GM08714 (cell line): ENCODE measurements around the gene HNRNPUL2.
"Not testable (repeated sequence)": the region's sequence is repeated elsewhere in the genome, so short reads cannot be mapped to it uniquely, and the experiment has no call there.

ENCODE experiments used
- H3K4me3 ChIP-seq: fragments of 200-500 bp; sonication (Bioruptor generic); 2 replicates; pipeline ENCODE4 v1.5.1; 2014; ENCODE audit warnings: mild to moderate bottlenecking, low read length, inconsistent platforms
- ZNF274 ChIP-seq: IDR thresholded peaks from 2 replicates; pipeline ENCODE4 v1.6.1; 2012; ENCODE audit warnings: mild to moderate bottlenecking, low read depth, low read length

Gene HNRNPUL2

DNA sequence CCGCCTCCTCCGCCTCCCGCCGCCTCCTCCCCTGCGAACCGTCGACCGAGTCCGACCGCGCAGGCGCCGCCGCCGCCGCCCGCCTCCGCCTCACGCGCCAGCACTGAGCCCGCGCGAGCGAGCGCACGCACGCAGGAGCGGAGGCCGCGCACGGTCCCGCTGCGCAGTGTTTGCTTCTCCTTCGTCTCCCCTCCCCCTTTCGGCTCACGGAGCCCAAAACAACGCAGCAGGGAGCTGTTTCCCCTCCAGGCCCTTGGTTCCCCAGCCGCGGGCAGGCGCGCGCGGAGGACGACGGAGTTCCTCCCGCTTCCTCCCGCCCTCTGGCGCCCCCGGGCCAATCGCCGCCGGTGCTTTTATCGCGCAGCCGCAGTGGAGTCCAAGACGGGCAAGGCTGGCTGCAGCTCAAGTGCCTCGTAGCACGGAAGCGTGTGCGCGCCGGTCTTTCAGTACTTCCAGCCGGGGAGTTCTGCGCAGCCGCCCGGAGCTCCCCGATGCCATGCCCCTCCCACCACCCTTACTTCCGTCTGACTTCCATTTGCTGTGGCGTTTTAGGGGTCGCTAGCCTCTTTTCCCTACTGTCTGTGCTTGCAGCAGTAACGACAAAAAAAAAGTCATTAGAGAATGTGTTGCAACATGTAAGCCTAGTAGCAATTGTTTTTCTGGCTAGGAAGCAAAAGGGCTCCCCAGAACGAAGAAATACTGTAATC is at the start of gene HNRNPUL2:
TSS of gene HNRNPUL2 (minus strand) at position 293 of the 707 bp plus-strand sequence. CDS start 301 bp downstream, outside the sequence.
- peak within 1 kb of the TSS; percentile 99 for H3K4me3 ChIP-seq
- no peak for TF ChIP-seq ZNF274

DNA sequence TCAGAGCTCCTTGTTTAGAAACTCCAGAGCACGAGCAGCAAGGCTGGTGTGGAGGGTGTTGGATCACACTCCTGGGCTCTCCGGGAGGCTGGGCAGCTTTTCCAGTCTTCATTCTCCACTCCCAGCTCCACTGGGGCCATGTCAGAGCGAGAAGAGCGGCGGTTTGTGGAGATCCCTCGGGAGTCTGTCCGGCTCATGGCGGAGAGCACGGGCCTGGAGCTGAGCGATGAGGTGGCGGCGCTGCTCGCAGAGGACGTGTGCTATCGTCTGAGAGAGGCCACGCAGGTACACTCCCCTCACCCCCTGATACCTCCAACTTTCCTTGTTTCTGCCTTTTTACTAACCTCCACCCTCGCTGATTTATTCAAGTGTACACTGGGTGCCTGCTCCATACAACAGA is 48.4 kb upstream of the HNRNPUL2 start:
- no peak overlapping the region for H3K4me3 ChIP-seq
- no peak for TF ChIP-seq ZNF274

DNA sequence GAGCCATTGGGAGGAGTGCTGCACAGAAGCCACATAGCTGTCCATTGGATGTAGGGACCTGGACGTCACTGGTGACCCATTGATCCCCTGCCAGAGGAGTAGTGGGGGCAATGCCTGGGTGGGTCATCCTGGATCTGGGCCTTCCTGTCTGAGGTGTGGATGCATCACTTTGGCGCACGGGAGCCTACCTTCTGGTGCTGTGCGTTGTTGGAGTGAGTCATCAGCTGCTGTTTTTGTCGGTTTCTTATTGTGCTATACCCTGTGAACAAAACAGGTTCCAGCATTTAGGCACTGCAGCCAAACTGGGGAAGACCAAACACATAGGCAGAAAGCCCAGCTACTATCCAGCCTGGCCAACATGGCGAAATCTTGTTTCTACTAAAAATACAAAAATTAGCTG is 47.1 kb upstream of the HNRNPUL2 start:
- no peak for TF ChIP-seq ZNF274
- H3K4me3 ChIP-seq: no peak overlapping the region

DNA sequence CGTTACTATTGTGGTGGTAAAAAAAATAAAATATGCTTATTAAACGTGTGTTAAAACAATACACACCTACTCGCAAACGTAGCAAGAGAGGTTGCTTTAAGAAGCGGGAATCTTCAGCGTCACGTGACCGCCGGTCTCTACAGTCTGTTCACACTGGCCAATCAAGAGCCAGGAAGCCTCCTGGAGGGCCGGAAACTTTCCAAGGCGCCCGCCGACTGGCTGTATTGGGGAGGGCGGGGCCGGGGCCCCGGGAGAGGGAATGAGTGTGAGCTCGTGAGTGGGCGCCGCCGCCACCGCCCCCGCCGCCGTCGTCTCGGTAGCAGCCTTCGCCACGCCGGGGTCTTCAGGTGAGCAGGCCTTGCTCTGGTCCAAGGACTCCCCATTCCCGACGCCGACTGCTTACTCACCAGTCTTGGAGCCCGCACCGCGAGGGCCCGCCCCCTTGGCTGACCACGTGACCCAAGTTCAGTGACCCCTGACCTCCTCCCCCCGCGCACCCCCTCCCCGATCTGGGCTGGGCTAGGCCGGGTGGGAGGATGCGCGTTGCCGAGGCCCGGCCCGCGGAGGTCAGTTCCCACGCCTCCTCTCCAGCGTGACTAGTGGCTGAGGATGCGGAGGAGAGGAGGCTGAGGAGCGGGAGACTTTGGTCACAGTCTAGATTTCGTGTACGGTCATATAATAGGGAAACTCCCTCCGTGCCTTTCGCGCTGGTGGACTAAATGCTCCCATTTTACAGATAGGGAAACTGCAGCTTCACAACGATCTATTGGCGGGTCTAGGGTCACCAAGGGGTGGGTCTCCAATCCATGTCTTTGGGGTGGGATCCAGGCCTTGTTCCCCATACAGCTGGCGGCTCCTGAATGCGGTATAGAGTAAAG is 44.1 kb upstream of the HNRNPUL2 start, which contains the start of gene TAF6L:
TSS of gene TAF6L (plus strand) at position 253 of the 878 bp plus-strand sequence. CDS start 4,388 bp downstream, outside the sequence.
- H3K4me3 ChIP-seq: peak within 1 kb of the TSS; percentile 89
- TF ChIP-seq ZNF274: no peak

DNA sequence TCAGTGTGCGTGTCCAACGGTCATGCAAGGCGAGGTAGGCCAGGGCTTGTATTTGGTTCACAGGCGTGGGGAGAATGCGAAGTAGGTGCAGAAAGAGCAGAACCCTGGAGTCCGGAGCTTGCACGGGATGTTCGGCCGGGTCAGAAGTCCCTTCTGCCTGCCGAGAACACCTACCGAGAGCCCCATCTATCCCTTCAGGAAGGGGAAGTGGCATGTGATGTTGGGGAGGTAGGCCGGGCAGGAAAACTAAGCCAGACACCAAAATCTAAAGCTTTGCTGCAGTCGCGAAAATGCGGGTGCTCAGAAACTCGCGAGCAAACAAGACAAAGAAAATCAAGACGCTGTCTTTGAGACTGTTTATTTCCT is 43.5 kb upstream of the HNRNPUL2 start:
- peak overlapping the region; percentile 89; the same call in 1 of the 2 replicates for H3K4me3 ChIP-seq
- TF ChIP-seq ZNF274: no peak

DNA sequence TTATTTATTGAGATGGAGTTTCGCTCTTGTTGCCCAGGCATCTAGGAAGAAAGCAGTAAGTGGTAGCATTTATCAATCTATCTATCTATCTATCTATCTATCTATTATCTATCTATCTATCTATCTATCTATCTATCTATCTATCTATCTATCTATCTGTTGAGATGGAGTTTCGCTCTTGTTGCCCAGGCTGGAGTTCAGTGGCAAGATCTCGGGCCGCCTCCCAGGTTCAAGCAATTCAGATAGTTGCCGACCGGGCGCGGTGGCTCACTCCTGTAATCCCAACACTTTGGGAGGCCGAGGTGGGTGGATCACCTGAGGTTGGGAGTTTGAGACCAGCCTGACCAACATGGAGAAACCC is 33.6 kb upstream of the HNRNPUL2 start:
- H3K4me3 ChIP-seq: not testable (repeated sequence)

DNA sequence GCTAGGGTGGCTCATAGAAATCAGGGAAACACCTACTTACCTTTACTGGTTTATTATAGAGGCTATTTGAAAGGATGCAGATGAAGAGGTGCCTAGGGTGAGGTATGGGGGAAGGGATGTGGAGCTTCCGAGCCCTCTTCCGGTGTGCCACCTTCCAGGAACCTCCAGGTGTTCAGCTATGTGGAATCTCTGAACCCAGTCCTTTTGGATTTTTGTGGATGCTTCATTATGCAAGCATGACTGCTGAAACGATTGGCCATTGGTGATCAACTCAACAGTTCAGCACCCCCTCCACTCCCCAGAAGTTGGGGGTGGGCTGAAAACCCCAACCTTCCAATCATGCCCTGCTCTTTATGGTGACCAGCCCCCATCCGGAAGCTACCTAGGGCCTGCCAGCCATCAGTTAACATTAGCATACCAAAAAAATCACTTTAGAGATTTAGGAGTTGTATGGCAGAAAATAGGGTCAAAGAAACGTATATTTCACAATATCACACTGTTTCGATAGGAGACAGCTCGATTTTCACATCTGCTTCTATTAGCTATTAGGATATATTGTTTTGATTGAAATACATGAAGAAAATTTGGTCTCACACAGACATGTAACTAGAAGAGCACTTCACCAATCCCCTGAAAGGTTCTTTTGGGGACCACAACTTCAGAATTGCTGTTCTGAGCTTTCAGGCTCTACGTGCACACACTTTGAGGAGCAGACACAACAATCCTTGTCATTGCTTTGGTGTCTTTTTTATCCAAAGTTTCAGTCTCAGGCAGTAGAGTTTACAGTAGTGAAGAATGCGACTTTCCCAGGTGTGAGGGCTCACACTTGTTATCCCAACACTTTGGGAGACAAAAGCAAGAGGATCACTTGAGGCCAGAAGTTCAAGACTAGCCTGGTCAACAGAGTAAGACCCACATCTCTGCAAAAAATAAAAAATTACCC is 30.9 kb upstream of the HNRNPUL2 start:
- no peak overlapping the region for H3K4me3 ChIP-seq
- TF ChIP-seq ZNF274: no peak

DNA sequence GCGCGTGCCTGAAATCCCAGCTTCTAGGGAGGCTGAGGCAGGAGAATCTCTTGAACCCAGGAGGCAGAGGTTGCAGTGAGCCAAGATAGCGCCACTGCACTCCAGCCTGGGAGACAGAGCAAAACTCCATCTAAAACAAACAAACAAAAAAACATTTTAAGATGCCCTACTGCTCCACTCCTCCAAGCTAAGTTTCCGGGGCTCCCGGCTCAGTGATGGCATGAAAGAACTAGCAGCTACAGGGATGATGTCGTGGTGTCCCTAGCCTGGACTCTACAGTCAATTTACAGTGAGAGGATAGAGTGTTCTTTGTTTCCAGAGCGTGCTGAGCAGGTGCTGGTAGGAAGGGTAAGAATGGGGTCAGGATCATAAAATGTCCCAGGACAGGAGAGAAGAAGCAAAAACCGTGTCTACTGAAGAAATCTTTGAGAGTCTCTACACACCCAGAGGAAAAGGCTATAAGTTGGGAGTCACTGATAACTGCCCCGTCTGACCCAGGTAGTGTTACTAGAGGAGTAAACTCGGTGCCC is 27.9 kb upstream of the HNRNPUL2 start:
- TF ChIP-seq ZNF274: no peak
- H3K4me3 ChIP-seq: no peak overlapping the region

DNA sequence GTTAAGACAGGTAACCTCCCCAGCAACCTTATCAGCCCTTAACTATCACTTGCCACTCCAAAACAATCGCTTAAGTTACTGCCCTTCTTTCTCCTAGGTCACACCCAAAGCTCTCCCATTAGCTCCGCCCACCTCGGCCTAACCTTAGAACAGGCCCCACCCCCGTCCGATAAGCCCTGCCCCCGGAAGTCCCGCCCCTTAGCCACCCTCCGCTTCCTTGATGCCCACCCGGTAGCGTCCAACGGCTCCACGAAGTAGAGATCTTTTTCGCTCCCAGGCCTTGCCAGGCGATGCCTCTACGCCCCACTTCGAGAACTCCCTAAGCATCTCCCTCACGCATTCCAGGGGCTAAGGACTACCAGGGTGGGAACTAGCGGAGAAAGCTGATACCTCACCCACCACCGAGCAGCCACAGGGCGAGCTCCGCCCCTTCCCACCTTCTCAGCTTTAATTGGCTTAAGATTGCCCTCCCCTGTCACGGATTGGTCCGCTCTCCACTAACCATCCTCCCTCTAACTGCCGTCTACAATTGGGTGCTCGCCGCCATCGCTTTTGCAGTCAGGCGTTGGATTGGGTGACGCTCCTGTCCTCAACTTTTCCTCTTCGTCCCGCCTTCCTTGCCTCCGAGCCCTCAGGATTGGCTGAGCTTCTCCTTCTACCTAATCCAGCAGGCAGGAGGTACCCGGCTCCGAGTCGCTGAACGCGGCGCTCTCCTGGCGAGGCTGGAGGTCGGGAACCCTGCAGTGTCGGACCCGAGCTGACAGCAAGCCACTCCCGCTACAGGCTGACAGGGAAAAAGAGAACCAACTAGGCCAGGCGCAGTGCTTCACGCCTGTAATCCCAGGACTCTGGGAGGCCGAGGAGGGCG is 26.7 kb upstream of the HNRNPUL2 start, which contains the start of gene ZBTB3:
TSS of gene ZBTB3 (minus strand) at position 425 of the 868 bp plus-strand sequence. CDS start 496 bp downstream, outside the sequence.
- no peak for TF ChIP-seq ZNF274
- H3K4me3 ChIP-seq: peak within 1 kb of the TSS; percentile 56; the same call in 1 of the 2 replicates

DNA sequence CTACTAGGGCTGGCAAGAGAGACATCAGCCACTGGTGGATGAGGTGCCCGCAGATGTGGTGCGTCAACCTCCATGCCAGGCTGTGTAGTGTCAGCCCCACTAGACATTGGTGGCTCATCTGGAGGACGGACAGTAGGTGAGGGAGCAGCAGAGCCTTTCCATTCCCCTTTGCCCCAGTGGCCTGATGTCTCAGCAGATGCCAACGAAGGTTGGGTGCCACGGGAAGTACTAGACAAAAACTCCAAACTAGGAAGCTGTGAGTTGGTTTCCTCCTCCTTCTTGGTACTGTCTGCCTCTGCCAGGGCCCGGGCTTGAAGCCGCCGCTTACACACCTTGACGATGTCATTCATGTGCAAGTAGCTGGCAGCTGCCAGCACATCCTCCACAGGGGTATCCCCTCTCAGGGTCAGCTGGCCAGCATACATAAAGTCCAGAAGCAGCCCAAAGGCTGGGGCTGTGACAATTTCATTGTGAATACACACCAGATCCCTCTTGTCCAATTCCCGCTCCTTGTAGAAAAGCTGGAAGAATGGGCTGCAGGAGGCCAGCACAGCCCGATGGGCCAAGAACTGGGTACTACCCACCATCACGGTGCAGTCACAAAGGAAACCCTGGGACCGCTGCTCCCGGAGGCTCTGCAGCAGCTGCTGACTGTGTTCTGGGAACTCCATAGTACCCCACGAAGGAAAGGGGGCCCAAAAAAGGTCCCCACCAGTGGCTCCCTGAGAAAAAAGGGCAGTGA is 25.9 kb upstream of the HNRNPUL2 start:
- no peak for TF ChIP-seq ZNF274
- peak overlapping the region; percentile 49; the same call in 1 of the 2 replicates for H3K4me3 ChIP-seq

DNA sequence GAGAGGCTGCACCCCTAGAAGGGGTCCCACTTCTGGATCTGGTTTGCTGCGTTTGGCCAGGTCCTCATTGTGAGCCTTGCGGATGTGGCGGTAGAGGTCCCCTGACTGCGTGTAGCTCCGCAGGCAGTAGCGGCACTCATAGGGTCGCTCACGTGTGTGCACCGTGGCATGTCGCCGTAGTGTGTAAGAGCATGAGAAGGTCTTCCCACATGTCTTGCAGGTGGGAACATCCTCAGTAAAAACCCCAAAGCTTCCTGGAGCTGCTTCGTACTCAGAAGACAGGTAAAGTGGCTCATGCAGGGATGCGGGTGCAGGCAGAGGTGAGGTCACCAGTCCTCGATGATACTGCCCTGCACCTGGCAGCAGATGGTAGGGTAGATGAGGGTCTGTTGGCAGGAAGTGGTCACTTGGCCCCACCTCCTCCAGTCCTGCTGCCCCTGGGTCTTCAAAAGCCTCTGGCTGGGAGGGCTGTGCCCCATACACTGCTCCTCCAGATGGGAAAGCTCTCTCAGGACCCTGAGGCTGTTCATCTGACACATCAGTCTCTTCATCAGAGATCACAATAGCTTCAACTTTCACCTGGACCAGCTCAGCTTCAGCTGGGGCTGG is 25.0 kb upstream of the HNRNPUL2 start:
- TF ChIP-seq ZNF274: no peak
- H3K4me3 ChIP-seq: no peak overlapping the region

DNA sequence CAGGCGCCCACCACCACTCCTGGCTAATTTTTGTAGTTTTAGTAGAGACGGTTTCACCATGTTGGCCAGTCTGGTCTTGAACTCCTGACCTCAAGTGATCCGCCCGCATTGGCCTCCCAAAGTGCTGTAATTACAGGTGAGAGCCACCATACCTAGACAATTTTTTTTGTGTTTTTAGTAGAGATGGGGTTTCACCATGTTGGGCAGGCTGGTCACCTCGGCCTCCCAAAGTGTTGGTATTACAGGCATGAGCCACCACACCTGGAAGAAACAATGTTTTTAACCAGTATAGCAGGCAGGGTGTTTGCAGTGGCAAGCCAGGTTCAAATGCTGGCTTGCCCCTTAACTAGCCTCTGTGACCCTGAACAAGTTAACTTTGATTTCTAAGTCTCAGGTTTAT is 22.7 kb upstream of the HNRNPUL2 start:
- H3K4me3 ChIP-seq: not testable (repeated sequence)
